CD4-positive, CD25-positive, alpha-beta regulatory T cell (primary cell): ENCODE measurements around the gene CLEC4M. TPM values are rescaled to one million over a fixed set of nuclear protein-coding genes. Genes with fewer than 3 reads are reported as not detected.
A peak's percentile ranks its signal among the peaks of the same experiment; 100 is the strongest.
"Not testable (repeated sequence)": the region's sequence is repeated elsewhere in the genome, so short reads cannot be mapped to it uniquely, and the experiment has no call there.

Experiments used
- ATAC-seq, 2 donors: fragments of 150-1000 bp; cut with Tn5 transposase; one replicate each; pipeline ENCODE4 v1.10.0; 2021; ENCODE audit warnings: low read depth in 2 of 2, moderate number of reproducible peaks in 2 of 2, moderate library complexity in 1 of 2
- DNase-seq, 3 donors: peaks; one replicate each; pipeline versions ENCODE4 v3.0.0 to v3.0.0-alpha.2; 2012 to 2022; ENCODE audit warnings: mixed read lengths in 1 of 3
- H3K27ac ChIP-seq: one replicate; pipeline ENCODE4 v1.7.0; 2013; ENCODE audit warnings: mild to moderate bottlenecking, low read length; ENCODE audit not compliant: insufficient read depth, poor library complexity, severe bottlenecking
- H3K27me3 ChIP-seq: one replicate; pipeline ENCODE4 v1.7.0; 2013; ENCODE audit warnings: low read length; ENCODE audit not compliant: control insufficient read depth, insufficient read depth
- H3K36me3 ChIP-seq: one replicate; pipeline ENCODE4 v1.7.0; 2013; ENCODE audit warnings: mild to moderate bottlenecking, low read length, moderate library complexity; ENCODE audit not compliant: control insufficient read depth, insufficient read depth
- H3K4me1 ChIP-seq: 2 replicates; pipeline ENCODE4 v1.7.0; 2013; ENCODE audit warnings: mild to moderate bottlenecking, low read length; ENCODE audit not compliant: insufficient read depth, control insufficient read depth, poor library complexity, severe bottlenecking
- H3K4me3 ChIP-seq: one replicate; pipeline ENCODE4 v1.7.0; 2013; ENCODE audit warnings: low read depth, mild to moderate bottlenecking, low read length, moderate library complexity
- H3K9me3 ChIP-seq, 2 experiments: 1 replicate in 1 of 2; 2 replicates in 1 of 2; pipeline ENCODE4 v1.7.0; 2013; ENCODE audit warnings: low read length in 2 of 2, mild to moderate bottlenecking in 1 of 2, moderate library complexity in 1 of 2; ENCODE audit not compliant: control insufficient read depth in 2 of 2
- H3K27ac Mint-ChIP-seq, 3 donors: one replicate each; pipeline ENCODE4 v1.8.0; 2020 to 2022; ENCODE audit warnings: mild to moderate bottlenecking in 3 of 3, mixed read lengths in 3 of 3, moderate library complexity in 2 of 3
- H3K27me3 Mint-ChIP-seq: one replicate; pipeline ENCODE4 v1.8.0; 2022; ENCODE audit warnings: mild to moderate bottlenecking, mixed read lengths
- H3K36me3 Mint-ChIP-seq: one replicate; pipeline ENCODE4 v1.8.0; 2020; ENCODE audit warnings: mixed read lengths
- H3K4me1 Mint-ChIP-seq, 4 donors: one replicate each; pipeline ENCODE4 v1.8.0; 2020 to 2022; ENCODE audit warnings: mixed read lengths in 4 of 4, mild to moderate bottlenecking in 1 of 4
- H3K4me3 Mint-ChIP-seq, 4 donors: one replicate each; pipeline ENCODE4 v1.8.0; 2020 to 2022; ENCODE audit warnings: mild to moderate bottlenecking in 4 of 4, mixed read lengths in 4 of 4, moderate library complexity in 3 of 4
- H3K9me3 Mint-ChIP-seq, 7 donors: one replicate each; pipeline ENCODE4 v1.8.0; 2020 to 2022; ENCODE audit warnings: mixed read lengths in 7 of 7, mild to moderate bottlenecking in 3 of 7, moderate library complexity in 2 of 7
- polyA plus RNA-seq, 4 donors: library from polyadenylated mRNA; unstranded; fragments of 300-500 nt; fragmentation: Illumina TruSeq; gene quantifications; one replicate each; pipeline ENCODE4 v1.2.3, GENCODE V29; 2021
- total RNA-seq: library from RNA; stranded (reverse); gene quantifications from one replicate; pipeline ENCODE4 v1.2.3, GENCODE V29; 2022

CLEC4M gene
- total and polyA plus RNA-seq, 5 donors from 2014 or later: 0.53 TPM; not detected in 4

DNA sequence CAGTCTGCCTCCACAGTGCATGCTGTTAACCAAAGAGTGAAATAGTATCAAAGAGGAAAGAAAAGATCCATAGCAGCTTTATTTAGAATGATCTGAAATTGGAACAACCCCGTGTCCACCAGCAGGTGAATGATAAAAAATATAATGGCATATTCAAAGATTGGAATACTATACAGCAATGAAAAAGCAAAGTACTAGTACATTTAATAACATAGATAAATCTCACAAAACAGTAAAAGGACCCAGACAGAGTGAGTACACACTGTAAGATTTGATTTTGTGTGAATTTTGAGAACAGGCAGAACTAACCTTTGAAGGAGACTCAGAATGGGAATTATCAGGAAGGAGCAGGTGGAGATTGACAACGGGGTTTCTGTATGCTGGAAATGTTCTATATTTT lies 14.9 kb upstream of the CLEC4M start:
- Mint-ChIP-seq H3K4me1 (peaks cover 6 to 21% (median 15%) of the 10 kb centered on the region in 4 donors), H3K27me3 (no peaks in the 10 kb centered on the region)

GRCh38 chr19:7748756-7749155 lies 14.3 kb upstream of the CLEC4M start:
- Mint-ChIP-seq H3K27ac (no peak overlapping the region), H3K4me1 (peaks cover 6 to 21% (median 16%) of the 10 kb centered on the region in 4 donors), H3K9me3 (peaks cover 0 to 12% (median 3%) of the 10 kb centered on the region in 7 donors), H3K27me3 (no peaks in the 10 kb centered on the region), H3K4me3 (no peak overlapping the region), H3K36me3 (no peaks in the 10 kb centered on the region)
- no peak for DNase-seq
- Histone ChIP-seq H3K4me3 (no peak overlapping the region), H3K27ac (no peak overlapping the region), H3K4me1 (no peaks in the 10 kb centered on the region), H3K9me3 (peaks cover 0 to 4% of the 10 kb centered on the region in 2 experiments), H3K36me3 (no peaks in the 10 kb centered on the region), H3K27me3 (no peaks in the 10 kb centered on the region)
- ATAC-seq: no peak

More for the DNA sequence above, 14.9 kb upstream of the CLEC4M start:
- DNase-seq: no peak
- no peaks in the 10 kb centered on the region for H3K27me3 ChIP-seq
- Mint-ChIP-seq H3K9me3 (peaks cover 0 to 12% (median 3%) of the 10 kb centered on the region in 7 donors), H3K36me3 (no peaks in the 10 kb centered on the region), H3K27ac (no peak overlapping the region), H3K4me3 (no peak overlapping the region)
- no peaks in the 10 kb centered on the region for H3K36me3 ChIP-seq
- no peak overlapping the region for H3K27ac ChIP-seq
- no peak overlapping the region for H3K4me3 ChIP-seq
- H3K9me3 ChIP-seq: peaks cover 0 to 4% of the 10 kb centered on the region in 2 experiments
- no peaks in the 10 kb centered on the region for H3K4me1 ChIP-seq
- ATAC-seq: no peak

- Histone ChIP-seq H3K27ac (peak overlapping the region; percentile 37), H3K9me3 (peaks cover 5 to 11% of the 10 kb centered on the region in 2 experiments), H3K4me3 (no peak overlapping the region), H3K4me1 (no peaks in the 10 kb centered on the region), H3K27me3 (no peaks in the 10 kb centered on the region), H3K36me3 (no peaks in the 10 kb centered on the region)
- peaks cover 4% of the 10 kb centered on the region for H3K36me3 Mint-ChIP-seq
- DNase-seq (peak; percentile 10 to 52 (median 34)), ATAC-seq (peak; percentile 83 to 86)
- peak overlapping the region in 2 of 3 donors; percentile 62 to 67 for H3K27ac Mint-ChIP-seq
- H3K4me1 Mint-ChIP-seq: peaks cover 6 to 29% (median 19%) of the 10 kb centered on the region in 4 donors
- no peaks in the 10 kb centered on the region for H3K27me3 Mint-ChIP-seq
- peaks cover 8 to 24% (median 15%) of the 10 kb centered on the region in 7 donors for H3K9me3 Mint-ChIP-seq
- peak overlapping the region in 1 of 4 donors; percentile 47 for H3K4me3 Mint-ChIP-seq
Measured at GRCh38 chr19:7751157-7751783, 11.8 kb upstream of the CLEC4M start.

DNA sequence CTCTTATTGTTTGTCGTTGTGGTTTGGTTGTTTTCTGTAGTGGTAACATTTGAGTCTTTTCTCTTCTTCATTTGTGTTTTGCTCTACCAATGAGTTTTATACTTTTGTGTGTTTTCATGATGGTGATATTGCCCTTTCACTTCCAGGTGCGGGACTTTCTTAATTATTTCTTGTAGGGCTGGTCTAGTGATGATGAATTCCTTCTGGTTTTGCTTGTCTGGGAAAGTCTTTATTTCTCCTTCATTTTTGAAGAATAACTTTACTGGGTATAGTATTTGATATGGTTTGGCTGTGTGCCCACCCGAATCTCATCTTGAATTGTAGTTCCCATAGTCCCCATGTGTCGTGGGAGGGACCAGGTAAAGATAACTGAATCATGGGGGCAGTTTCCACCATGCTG lies 6.8 kb upstream of the CLEC4M start:
- H3K27me3 Mint-ChIP-seq: no peaks in the 10 kb centered on the region
- ATAC-seq (no peak), DNase-seq (no peak)
- peak overlapping the region in 1 of 4 donors; percentile 2 for H3K4me3 Mint-ChIP-seq
- H3K4me1 Mint-ChIP-seq: peaks cover 2 to 17% (median 8%) of the 10 kb centered on the region in 4 donors
- Histone ChIP-seq H3K4me3 (no peak overlapping the region), H3K9me3 (peaks cover 29 to 42% of the 10 kb centered on the region in 2 experiments), H3K4me1 (no peaks in the 10 kb centered on the region), H3K27me3 (no peaks in the 10 kb centered on the region), H3K36me3 (no peaks in the 10 kb centered on the region), H3K27ac (no peak overlapping the region)
- H3K27ac Mint-ChIP-seq: no peak overlapping the region
- H3K36me3 Mint-ChIP-seq: peaks cover 10% of the 10 kb centered on the region
- H3K9me3 Mint-ChIP-seq: peaks cover 10 to 42% (median 24%) of the 10 kb centered on the region in 7 donors

DNA sequence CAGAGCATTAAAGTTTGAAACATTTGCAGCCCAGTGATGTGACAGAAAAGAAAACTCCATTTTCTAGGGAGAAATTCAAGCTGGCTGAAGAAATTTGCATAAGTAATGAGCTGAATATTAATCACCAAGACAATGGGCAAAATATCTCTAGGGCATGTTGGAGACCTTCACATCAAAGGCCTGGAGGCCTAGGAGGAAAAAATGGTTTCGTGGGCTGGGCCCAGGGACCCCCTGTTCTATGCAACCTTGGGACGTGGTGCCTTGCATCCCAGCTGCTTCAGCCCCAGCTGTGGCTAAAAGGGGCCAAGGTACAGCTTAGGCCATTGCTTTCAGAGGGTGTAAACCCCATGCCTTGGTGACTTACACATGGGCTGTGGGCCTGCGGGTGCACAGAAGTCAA lies 5.7 kb upstream of the CLEC4M start:
- Mint-ChIP-seq H3K27ac (no peak overlapping the region), H3K36me3 (peaks cover 10% of the 10 kb centered on the region), H3K4me3 (no peak overlapping the region), H3K27me3 (no peaks in the 10 kb centered on the region), H3K9me3 (peaks cover 10 to 42% (median 22%) of the 10 kb centered on the region in 7 donors), H3K4me1 (peaks cover 2 to 9% (median 5%) of the 10 kb centered on the region in 4 donors)
- ATAC-seq (no peak), DNase-seq (no peak)
- no peak overlapping the region for H3K4me3 ChIP-seq
- H3K4me1 ChIP-seq: no peaks in the 10 kb centered on the region
- no peaks in the 10 kb centered on the region for H3K27me3 ChIP-seq
- no peak overlapping the region for H3K27ac ChIP-seq
- H3K36me3 ChIP-seq: no peaks in the 10 kb centered on the region
- H3K9me3 ChIP-seq: peaks cover 29 to 42% of the 10 kb centered on the region in 2 experiments

DNA sequence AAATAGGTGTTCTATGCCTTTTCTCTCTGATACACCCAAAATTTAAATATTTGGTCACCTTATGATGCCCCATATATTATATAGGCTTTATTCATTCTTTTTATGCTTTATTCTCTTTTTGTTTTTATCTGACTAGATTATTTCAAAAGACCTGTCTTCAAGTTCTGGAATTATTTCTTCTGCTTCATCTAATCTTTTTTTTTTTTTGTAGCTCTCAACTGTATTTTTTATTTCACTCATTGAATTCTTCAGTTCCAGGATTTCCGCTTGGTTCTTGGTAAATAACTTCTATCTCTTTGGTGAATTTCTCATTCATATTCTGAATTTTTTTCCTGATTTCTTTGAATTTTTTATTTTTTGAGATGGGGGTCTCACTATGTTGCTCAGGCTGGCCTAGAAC lies 3.9 kb upstream of the CLEC4M start:
- ATAC-seq: no peak
- H3K27ac Mint-ChIP-seq: peak overlapping the region in 1 of 3 donors; percentile 21
- H3K27ac ChIP-seq: no peak overlapping the region
- peaks cover 29 to 42% of the 10 kb centered on the region in 2 experiments for H3K9me3 ChIP-seq
- H3K9me3 Mint-ChIP-seq: peaks cover 6 to 42% (median 22%) of the 10 kb centered on the region in 7 donors
- no peaks in the 10 kb centered on the region for H3K36me3 ChIP-seq
- DNase-seq: no peak
- H3K4me1 Mint-ChIP-seq: peaks cover 3 to 7% (median 4%) of the 10 kb centered on the region in 4 donors
- no peaks in the 10 kb centered on the region for H3K27me3 ChIP-seq
- H3K27me3 Mint-ChIP-seq: peaks cover 6% of the 10 kb centered on the region
- H3K4me3 Mint-ChIP-seq: no peak overlapping the region
- H3K4me3 ChIP-seq: no peak overlapping the region
- H3K36me3 Mint-ChIP-seq: peaks cover 10% of the 10 kb centered on the region
- H3K4me1 ChIP-seq: no peaks in the 10 kb centered on the region

DNA sequence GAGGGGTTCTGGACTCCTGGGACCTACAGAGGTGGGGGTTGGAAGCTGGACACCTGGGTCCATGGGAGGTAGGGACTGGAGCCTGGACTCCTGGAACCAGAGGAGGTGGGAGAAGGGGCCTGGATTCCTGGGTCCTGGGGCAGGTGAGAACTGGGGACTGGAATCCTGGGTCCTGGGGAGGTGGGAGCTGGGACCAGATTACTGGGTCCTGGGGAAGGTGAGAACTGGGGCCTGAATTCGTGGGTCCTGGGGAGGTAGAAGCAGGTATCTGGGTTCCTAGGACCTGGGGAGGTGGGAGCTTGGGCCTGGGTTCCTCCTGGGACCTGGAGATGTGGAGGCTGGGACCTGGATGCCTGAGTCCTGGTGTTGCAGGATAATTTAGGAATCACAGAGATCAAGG lies 653 bp downstream of the CLEC4M start:
- H3K9me3 ChIP-seq: peaks cover 10 to 11% of the 10 kb centered on the region in 2 experiments
- H3K27me3 ChIP-seq: no peaks in the 10 kb centered on the region
- peaks cover 6% of the 10 kb centered on the region for H3K27me3 Mint-ChIP-seq
- H3K4me3 Mint-ChIP-seq: no peak overlapping the region
- H3K4me3 ChIP-seq: no peak overlapping the region
- no peak overlapping the region for H3K27ac Mint-ChIP-seq
- peaks cover 0 to 12% (median 7%) of the 10 kb centered on the region in 7 donors for H3K9me3 Mint-ChIP-seq
- ATAC-seq (no peak), DNase-seq (no peak)
- no peaks in the 10 kb centered on the region for H3K4me1 ChIP-seq
- no peaks in the 10 kb centered on the region for H3K36me3 Mint-ChIP-seq
- H3K4me1 Mint-ChIP-seq: peaks cover 0 to 5% (median 1%) of the 10 kb centered on the region in 4 donors
- no peak overlapping the region for H3K27ac ChIP-seq
- no peaks in the 10 kb centered on the region for H3K36me3 ChIP-seq

DNA sequence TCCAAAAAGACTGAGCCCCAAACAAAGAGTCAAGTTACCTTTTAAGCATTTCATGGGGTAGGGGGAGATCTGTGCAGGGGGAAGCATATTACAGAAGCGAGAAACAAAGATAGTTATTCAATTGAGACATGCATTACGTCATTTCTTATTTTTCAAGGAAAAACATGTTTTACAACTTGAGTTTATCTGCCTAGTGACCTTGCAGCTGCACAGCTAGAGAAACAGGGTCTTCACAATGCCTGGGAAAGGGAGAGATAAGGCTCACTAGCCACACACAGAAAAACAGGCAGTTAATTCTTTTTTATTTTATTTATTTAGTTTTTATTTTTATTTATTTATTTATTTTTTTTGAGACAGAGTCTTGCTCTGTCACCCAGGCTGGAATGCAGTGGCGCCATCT lies 1.1 kb downstream of the CLEC4M start:
- H3K27ac Mint-ChIP-seq, DNase-seq, H3K4me3 Mint-ChIP-seq, H3K9me3 ChIP-seq, H3K4me3 ChIP-seq, H3K9me3 Mint-ChIP-seq, H3K4me1 ChIP-seq, ATAC-seq, H3K4me1 Mint-ChIP-seq, H3K36me3 ChIP-seq, H3K27ac ChIP-seq, H3K36me3 Mint-ChIP-seq, H3K27me3 ChIP-seq: not testable (repeated sequence)
- peaks cover 11% of the 10 kb centered on the region for H3K27me3 Mint-ChIP-seq
